HG02870 (cell line): ENCODE data around the gene GANAB.
A peak's percentile ranks its signal among the peaks of the same experiment; 100 is the strongest.
"Not testable (repeated sequence)": the region's sequence is repeated elsewhere in the genome, so short reads cannot be mapped to it uniquely, and the experiment has no call there.

Experiments
- ATAC-seq: cut with Tn5 transposase; IDR thresholded peaks from one replicate; pipeline ENCODE4 v1.9.1; 2021; ENCODE audit warnings: mild to moderate bottlenecking, moderate library complexity; ENCODE audit not compliant: unreplicated experiment

GANAB gene

GRCh38 chr11:62603072-62603408 lies 43.4 kb downstream of the GANAB start:
- no peak for ATAC-seq

GRCh38 chr11:62602141-62603071 lies 44.0 kb downstream of the GANAB start:
- no peak for ATAC-seq

- peak; percentile 70 for ATAC-seq
Observed at GRCh38 chr11:62601372-62602140, 44.9 kb downstream of the GANAB start, which contains the start of gene MTA2. MTA2 (minus strand) TSS chr11:62601865; CDS start chr11:62601450, 415 bp downstream.

- ATAC-seq, result peak; percentile 7
Observed at GRCh38 chr11:62601122-62601371, 45.4 kb downstream of the GANAB start.

GRCh38 chr11:62600367-62601121 lies 45.9 kb downstream of the GANAB start:
- ATAC-seq, result no peak

GRCh38 chr11:62599901-62600300 lies 46.5 kb downstream of the GANAB start:
- no peak for ATAC-seq

GRCh38 chr11:62599069-62599696 lies 47.2 kb downstream of the GANAB start:
- ATAC-seq, result peak; percentile 41

GRCh38 chr11:62595124-62595523 lies 51.3 kb downstream of the GANAB start:
- ATAC-seq, result no peak

GRCh38 chr11:62593434-62594044 lies 52.9 kb downstream of the GANAB start:
- ATAC-seq, result no peak

GRCh38 chr11:62592989-62593421 lies 53.4 kb downstream of the GANAB start:
- ATAC-seq, result no peak

- ATAC-seq, result no peak
Observed at GRCh38 chr11:62592146-62592815, 54.1 kb downstream of the GANAB start.

GRCh38 chr11:62591448-62592145 lies 54.8 kb downstream of the GANAB start, which contains the start of gene TUT1:
TUT1 (minus strand) TSS chr11:62591523; CDS start chr11:62591485, 38 bp downstream.
- peak; percentile 89 for ATAC-seq

- ATAC-seq, result no peak
Observed at GRCh38 chr11:62588966-62589637, 57.3 kb downstream of the GANAB start.

GRCh38 chr11:62585356-62585755 lies 61.1 kb downstream of the GANAB start:
- not testable (repeated sequence) for ATAC-seq

GRCh38 chr11:62581735-62582134 lies 64.7 kb downstream of the GANAB start:
- ATAC-seq, result not testable (repeated sequence)

- ATAC-seq, result no peak
Observed at GRCh38 chr11:62580959-62581715, 65.3 kb downstream of the GANAB start.

- no peak for ATAC-seq
Observed at GRCh38 chr11:62579252-62579651, 67.2 kb downstream of the GANAB start.

GRCh38 chr11:62578541-62578940 lies 67.9 kb downstream of the GANAB start:
- no peak for ATAC-seq
